NCI-H1436 (cell line): Measurements from ENCODE around the gene LRTM2.
A peak's percentile ranks its signal among the peaks of the same experiment; 100 is the strongest.

Source experiments
- DNase-seq: peaks from one replicate; lab custom pipeline; 2025; lab: John Stamatoyannopoulos, UW

The LRTM2 gene

DNA sequence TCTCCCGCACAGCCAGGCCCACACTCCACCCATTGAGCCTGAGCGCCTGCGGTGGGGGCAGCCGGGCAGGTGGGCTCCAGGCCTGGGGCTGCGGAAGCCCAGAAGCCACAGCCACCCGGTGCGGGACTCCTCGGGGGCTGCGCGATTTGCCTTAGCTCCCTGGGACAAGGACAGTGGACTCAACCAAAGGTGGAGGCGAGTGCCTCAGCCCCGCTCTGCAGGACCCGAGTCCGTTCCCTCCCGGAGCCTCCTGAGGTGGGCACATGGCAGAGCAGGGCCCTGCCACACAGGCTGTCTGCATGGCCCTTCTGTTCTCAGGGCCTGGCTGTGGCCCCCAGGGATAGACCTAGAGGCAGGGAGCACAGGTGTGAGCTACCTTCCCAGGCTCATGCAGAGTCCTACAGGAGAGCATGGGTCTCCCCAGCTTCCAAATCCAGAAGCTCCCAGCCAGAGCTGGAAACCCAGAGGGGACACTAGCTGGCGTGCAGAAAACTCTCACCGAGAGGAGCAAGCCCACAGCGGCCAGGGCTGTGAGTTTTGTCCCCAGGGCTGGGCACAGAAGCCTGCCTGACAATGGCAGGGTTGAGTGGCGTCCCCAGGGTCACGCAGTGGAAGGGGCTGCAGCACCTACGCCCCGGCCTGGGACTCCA is 22.2 kb upstream of the LRTM2 start:
- no peak for DNase-seq

DNA sequence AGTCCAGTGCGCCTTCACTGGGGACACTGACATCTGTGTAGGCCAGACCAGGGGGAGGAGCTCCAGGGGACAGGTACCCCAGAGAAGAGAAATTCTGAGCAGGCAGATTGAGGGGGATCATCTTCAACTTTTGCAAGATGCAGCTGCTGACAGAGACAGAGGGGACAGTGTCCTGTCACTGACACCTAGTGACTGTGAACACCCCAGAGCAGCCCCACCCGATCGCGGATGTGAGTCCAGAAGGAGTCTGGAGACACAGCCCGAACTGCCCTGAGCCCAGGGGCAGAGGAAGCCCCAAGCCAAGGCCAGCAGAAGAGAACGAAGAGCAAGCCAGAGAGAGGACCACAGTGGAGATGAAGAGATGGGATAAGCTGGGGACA is 21.7 kb upstream of the LRTM2 start:
- no peak for DNase-seq

DNA sequence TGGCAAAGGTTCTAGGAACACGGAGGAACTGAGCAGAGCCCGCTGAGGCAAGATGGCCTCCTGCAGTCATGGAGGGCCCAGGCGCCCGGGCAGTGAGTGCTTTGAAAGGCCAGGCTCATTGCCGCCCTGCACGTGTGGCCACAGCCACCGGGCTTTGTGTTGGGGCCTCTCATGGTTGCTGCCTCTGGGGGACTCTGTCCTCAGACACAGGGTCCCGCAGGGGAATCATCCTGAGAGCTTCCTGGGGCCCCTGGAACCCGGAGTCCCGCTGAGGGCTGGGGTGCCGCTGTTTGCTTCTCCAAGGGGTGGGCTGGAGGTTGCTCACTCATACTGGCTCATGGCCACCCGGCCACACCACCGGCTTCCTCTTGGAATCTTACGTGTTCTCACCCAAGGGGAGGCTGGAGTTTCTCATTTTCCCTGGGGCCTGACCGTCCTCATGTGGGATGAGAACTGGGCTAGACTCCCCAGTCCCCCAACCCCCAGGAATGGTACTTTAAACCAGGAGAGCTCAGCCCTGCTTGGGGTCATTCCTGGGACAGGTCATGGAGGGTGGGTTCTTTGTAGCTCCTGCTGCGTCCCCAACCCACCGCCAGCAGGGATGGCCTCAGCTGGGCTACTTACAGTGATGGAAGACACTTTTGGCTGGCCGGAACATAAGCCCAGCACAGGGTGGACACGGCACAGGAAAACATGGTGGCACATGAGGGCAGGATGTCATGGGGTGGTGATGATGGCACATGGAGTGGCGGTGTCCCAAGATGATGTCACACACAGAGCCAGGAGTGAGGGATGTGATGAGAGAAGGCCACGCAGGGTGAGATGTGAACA is 21.1 kb upstream of the LRTM2 start:
- DNase-seq = no peak

DNA sequence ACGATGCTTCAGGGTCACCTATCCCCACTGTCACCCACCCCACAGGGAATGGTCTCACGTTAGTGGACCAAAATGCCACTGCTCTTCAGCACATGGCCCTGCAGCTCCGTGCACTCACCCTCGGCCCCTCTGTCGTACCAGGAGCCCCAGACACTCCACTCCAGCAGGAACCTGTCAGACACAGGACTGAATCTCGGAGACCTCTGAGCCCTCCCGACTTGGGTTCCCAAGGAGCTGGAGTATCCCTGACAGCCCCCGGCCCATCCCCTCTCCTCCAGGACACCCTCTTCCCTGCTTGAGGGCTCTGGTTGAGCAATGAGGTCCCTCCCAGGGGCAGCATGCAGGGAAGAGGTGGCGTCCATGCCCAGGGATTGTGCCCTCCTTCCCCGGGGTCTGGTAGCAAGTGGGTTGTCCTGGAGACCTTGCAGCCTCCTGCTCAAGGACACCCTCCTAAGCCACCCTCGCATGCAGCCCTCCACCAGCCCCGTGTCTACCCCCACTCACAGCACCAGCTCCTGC is 20.4 kb upstream of the LRTM2 start:
- no peak for DNase-seq

DNA sequence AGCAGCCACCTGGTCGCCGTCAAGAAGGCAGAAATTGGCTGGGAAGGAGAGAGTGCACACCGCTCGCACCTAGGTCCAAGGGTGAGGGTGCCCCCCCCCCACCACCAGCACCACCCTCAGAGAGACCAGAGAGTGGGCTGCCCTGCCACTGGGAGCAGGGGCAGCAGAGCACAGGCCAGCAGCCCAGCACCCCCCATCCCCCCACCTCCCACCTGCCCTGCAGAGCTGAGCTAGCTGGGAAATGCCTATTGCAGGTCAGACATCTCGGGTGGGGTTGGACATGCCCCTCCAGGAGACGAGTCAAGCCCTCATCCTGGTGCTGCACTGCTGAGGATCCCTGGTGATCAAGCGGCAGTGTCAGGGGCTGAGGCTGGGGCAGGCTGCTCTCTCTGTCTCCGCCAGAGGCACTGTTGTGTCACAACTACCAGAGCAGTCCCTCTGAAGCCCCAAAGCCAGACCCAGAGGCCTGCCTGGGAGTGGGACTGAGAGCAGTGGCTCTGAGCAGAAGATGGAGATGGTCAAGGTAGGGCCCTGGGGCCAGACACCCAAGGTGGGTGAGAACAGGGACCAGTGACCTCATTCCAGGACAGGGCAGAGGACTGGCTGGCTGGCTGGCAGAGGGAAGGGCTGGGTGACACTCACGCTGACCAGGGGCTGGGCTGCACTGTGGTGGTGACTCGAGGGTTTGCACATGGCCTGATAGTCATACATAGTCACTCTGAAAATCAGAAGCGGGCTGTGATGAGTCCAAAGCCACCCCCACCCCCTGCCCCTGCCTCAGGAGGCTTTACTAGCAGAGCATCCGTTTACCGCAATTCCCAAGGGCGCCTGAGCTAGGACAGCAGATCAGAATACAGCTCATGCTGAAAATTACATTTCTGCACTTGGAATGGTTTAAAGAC is 19.7 kb upstream of the LRTM2 start:
- DNase-seq = no peak

DNA sequence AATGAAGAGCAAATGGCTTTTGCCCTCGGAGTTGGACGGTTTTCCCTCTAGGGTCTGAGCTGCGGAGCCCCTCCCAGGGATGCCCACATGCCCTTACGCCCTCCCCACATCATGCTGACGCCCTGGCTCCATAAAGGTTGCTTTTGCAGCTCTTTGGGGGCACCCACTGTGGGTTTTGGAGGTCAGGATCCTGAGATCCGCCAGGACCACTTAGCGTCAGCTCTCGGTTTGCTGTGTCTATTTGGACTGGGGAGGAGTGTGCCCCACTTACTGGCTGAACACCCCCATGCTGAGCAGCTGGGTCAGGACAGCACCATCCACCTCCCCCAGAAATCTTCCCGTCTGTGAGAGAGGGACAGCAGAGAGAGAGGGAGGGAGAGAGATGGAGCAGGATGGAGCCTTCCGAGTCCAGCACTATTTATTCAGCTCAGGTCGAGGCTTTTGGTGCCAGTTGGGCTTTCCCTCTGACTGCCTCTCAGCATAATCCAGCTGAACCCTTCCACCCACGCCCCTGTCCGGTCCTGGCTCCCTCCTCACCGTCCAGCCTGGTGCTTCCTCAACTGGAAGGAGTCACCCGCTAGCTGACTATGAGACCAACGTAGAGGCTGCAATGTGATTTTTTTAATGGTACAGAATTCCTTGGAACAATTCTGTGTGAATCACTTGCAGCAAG is 18.9 kb upstream of the LRTM2 start:
- no peak for DNase-seq

DNA sequence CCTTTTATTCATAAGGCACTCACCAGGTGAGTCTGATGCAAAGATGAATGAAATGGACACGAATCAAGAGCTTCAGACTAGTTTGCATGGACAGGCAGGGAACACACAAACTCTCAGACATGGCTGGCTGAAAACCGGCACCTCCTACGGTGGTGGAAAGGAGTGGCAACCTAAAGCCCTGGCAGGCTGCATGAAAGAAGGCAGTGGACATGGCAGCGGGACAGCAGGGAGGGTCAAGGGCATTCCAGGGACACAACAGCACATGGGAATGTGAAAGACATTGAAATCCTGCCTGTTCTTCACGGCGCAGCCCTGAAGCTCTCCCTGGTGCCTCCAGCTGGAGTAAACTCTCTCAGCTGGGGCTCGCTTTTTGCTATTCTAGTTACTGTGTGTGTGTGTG is 16.6 kb upstream of the LRTM2 start:
- DNase-seq = no peak

DNA sequence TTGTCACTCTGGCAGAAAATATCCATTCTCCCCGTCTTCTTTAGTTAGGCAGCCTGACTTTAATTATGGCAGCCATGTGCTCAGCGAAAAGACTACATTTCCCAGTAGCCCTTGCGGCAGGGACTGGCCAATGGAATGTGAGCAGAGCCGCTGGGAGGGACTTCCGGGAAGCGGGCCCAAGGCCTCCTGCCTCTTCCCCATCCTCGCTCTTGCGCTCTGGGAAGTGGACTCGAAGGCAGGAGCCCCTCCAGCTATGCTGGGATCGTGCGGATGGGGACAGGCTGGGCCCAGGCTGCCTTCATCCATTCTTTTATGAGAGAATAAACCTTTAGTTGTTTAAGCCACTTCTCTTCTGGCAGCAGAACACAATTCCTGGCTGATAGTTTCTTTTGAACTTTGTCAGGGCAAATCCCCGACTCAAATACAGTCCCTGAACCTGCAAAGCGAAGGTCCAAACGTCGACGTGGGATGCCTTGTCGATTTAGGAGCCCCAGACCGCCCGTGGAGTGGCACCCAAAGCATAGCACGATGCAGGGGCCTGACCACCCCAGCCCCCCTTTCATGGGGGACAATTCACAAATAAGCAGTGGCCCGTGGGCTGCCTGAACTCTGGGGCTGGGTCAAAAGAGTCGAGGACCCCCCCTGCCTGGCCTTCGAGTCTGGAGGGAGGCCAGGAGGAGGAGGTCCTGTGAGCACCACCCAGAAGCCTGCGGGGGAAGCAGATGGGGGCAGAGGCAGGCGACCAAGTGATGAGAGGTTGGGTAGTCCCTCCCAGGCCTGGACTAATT is 15.6 kb upstream of the LRTM2 start:
- peak; percentile 81 for DNase-seq

DNA sequence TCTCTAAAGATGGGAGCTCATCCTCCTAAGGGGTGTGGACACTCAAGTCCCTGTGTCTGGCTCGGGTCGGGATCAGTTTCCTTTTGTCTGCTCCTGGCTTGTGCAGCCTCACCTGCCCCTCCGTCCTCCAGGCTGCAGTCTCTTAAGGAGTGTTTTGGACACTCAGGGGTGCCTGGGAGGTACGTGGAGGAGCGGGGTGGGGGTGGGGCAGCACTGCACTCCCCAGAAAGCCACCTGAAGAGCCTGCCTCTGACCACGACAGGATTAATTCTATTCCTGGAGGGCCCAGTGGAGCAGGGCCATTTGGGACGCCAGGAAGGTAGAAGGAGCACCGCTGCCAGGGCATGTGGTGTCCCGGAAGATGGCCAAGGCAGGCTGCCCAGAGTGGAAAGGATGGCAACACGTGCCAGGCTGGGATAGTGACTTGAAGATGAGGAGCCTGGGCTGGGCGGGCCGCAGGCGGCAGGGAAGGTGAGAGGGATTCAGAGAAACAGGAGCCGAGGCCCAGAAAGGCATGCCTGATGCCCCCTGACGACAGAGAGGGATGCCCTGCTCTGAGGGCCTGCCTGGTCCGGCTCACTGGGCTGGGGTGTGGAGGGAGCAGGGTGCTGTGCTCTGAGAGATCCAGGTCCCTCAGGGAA is 14.8 kb upstream of the LRTM2 start:
- DNase-seq = no peak

DNA sequence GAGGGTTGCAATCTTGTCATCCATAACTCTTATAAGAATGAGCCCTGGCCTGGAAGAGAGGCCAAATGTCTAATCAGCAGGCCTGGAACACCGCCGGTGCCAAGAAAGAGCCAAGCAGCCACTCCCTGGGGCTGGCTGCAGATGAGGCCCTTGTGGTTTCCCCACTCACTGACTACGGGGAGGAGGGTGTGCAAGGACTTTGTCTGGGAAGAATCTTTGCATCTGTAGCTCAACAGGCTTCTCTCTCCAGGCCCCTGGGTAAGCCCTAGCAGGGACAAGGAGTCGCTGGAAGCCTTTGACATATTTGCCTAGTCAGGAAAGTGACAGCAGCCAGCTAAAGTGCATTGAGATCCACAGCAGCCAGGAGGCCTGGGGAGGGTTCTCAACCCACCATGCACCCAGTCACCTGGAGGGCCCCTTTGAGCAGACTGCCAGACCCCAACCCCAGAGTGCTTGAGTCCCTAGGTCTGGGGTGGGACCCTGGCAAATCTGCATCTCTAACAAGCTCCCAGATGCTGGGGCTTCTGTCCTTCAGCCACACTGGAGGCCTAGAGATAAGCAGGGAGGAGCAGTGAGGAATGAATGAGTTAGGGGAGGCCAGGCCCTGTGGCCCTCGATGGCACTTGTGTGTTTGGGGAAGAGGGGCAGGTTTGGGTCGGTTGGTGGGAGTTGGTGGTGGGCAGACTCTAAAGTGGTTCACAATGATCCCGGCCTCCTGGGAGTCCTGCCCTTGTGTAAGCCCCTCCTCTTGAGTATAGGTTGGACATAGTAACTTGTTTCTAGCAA is 13.9 kb upstream of the LRTM2 start:
- DNase-seq = no peak

DNA sequence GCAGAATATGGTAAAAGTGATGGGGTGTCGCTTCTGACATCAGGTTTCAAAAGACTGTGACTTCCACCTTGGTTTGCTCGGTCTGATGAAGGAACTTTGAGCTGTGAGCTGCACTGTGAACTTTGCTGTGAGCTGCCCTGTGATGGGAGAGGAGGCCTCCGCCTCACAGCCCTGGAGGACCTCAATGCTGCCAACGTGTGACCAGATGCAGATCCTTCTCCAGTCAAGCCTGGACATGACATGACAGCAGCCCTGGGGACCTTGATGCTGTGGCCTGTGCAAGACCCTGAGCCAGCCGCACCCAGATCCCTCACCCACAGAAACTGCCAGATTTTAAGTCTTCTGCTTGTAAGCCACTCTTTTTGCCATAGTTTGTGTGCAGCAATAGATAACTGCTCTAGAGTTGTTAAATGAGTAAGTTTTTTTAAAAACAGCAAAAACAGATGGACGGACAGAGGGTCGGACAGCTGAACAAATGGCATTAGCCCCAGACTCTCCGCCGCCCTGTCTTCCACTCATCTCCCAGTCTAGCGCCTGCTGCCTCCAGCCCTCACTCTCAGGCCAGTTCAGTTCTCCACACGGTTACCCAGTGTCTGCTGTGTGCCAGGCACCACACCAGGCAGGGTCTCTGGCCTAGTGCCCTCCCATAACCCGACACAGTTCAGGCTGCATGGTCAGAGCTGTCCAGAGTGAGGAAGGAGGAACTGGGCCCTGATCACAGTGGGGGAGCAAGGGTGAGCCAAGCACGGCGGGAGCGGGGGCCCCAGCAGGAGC is 13.1 kb upstream of the LRTM2 start:
- DNase-seq = no peak

DNA sequence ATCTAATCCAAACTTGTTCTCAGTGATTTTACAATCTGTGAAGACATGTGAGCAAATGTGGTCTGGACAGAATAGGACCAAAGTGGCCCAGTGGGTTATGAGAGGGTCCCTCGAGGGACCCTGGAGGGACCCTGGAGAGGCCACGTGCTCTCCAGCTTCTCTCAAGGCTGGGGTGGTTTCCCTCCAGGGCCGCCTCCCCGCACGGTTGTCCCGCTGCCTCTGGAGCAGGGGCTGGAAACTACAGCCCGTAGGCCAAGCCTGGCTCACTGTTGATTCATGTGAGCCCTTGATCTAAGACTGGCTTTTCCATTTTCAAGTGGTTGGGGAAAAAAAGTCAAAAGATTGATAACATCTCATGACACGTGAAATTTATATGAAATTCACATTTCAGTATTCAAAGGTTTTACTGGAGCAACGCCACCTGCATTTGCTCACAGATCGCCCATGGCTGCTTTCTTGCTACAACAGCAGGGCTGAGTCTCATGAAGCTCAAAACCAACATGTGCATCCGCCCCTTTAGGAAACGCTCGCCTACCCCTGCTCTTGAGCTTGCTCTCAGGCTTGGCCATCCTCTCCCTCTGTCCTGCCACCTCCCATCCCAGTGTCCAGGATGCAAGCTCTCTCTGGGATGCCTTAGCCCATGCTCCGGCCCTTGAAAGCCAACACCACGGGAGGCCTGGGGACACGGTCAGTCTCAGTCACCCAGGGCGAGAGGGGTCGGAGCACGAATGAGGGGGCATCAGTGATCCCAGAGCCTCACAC is 12.1 kb upstream of the LRTM2 start:
- DNase-seq = no peak

DNA sequence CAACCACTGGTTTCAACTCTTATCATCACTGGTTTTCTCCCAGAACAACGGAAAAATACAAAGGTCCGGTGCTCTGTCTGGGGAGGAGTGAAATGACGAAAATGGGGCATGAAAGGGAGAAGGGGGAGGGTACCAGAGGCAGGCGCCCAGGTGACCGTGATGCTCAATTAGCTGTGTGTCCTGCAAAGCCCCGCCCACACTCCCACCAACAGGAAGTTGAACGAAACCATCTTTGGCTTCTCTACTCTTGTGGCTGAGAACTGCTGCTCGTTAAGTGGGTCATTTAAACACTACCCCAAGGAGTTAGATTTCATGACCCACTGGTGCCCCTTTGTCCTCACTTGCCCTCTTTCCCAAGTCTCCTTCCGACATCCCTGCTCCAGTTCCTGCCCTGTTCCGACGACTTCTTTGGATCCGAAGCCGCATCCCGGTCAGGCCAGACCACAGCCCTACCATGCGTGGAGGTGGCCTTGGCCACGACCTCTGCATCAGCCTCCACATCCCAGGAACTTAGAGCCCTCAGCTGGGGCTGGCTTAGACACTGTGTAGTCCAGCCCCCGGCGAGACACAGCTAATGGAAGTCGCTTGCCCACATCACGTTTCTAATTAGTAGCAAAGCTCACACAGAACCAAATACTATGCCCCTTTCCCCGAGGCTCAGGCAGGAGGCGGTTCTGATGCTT is 11.4 kb upstream of the LRTM2 start:
- DNase-seq = no peak

DNA sequence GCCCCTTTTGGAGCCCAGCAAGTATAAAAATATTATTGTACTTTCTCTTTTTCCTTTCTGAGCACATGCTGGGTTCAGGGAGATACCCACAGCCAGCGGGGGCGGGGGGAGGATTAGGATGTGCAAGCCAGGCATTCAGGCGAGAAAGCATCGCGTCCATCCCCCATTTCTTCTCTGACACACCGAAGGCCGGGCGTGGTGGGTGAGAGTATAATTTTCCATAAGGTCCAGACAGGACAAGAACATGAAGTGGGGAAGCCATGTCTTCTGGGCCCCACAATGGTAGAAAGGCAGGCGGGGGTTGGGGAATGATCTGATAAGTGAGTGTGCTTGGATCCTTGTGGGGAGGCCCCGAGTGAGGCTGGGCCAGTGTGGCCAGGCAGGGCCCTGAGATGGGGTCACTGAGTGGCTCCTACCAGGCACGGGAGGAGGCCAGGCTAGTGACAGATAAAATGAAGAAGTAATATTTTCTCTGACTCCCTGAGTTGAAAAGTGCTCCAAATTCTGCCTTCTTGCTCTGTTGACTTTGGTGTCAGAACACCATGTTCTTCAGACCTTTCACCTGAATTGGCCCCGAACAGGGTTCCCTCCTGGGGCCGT is 10.7 kb upstream of the LRTM2 start:
- DNase-seq = no peak

DNA sequence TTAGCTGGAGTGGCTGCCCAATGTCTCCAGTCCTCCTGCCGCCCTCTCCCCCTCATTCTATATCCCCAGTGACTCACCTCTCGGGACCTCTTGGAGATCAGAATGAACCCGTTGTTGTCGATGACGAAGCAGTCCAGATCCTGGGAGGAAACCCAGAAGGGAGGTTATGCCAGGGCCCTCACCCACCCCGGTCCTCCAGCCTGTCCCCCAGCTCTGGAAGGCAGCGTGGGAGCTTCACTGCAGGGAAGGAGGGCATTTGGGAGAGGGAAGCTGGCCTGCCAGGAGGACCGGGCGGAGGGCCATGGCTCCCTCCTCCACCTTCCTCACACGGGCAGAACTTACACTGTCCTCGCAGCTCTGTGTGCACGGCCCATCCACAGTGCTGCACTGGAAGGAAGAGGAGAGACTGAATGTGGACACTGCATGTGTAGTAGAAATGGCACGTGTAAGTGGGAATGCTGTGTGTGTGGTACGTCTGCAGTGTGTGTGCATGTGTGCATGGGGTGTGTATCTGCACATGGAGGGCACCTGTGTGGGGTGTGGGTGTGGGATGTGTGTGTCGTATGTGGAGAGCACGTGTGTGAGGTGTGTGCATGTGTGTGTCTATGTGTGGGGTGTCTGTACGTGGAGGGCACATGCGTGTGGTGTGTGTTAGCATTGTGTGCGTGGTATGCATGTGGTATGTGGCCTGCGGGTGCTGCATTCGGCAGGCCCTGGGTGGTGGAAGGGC is 10.0 kb upstream of the LRTM2 start:
- no peak for DNase-seq

DNA sequence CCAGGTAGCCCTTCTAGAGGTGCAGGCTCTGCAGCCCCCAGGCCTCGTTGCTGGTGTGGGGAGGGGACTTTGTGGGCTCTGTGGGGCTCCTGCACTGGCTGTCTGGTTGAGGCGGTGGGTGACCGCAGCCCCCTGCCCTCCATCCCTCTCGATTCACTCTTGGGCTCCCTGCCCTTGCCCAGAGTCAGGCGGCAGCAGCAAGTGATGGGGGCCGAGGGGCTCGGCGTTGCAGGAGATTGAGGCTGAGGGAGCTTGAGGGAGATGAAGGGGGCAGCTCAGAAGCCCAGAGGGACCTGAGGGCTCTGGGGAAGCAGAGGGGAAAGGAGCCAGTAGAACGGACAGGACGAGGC is 9.5 kb upstream of the LRTM2 start:
- DNase-seq = no peak
